H1 (cell line): Measurements from ENCODE around the gene POLD4. TPM values are rescaled to one million over a fixed set of nuclear protein-coding genes. Genes with fewer than 3 reads are reported as not detected.

ENCODE experiments used
- CTCF ChIA-PET: fragments of 300-600 bp; sonication (Branson Sonifier 250); formaldehyde crosslinking; loops from one replicate; lab custom pipeline; 2021; ENCODE audit not compliant: partially characterized antibody; lab: Charles Lee
- POLR2A ChIA-PET: fragments of 300-600 bp; sonication (Branson Sonifier 250); formaldehyde crosslinking; loops from one replicate; lab custom pipeline; 2021; ENCODE audit warnings: inconsistent platforms; ENCODE audit not compliant: partially characterized antibody; lab: Charles Lee
- DNase-seq, 2 experiments: peaks; one replicate each; pipeline versions ENCODE4 v3.0.0 to v3.0.0-alpha.2; 2010 to 2022; ENCODE audit warnings: low spot score in 2 of 2, low read depth in 1 of 2, mixed read lengths in 1 of 2
- FAIRE-seq: peaks from 2 replicates; lab custom pipeline; 2011; peaks lifted over from hg19 to GRCh38; lab: Jason Lieb, UNC
- H2AFZ ChIP-seq: 2 replicates; pipeline ENCODE4 v1.8.1; 2012; ENCODE audit warnings: low read length, inconsistent platforms
- H2AK5ac ChIP-seq: 2 replicates; pipeline ENCODE4 v1.6.1; 2013; ENCODE audit warnings: low read depth, low read length
- H2BK120ac ChIP-seq: replicated peaks from 2 replicates; pipeline ENCODE3; 2013; ENCODE audit warnings: low read depth, low read length, inconsistent platforms
- H2BK12ac ChIP-seq: 2 replicates; pipeline ENCODE4 v1.6.1; 2013; ENCODE audit warnings: low read depth, low read length
- H2BK15ac ChIP-seq: 2 replicates; pipeline ENCODE4 v1.6.1; 2013; ENCODE audit warnings: low read length
- H2BK20ac ChIP-seq: 2 replicates; pipeline ENCODE4 v1.6.1; 2013; ENCODE audit warnings: low read length
- H2BK5ac ChIP-seq: 2 replicates; pipeline ENCODE4 v1.6.1; 2013; ENCODE audit warnings: low read depth, low read length
- H3K14ac ChIP-seq: 2 replicates; pipeline ENCODE4 v1.6.1; 2013; ENCODE audit warnings: inconsistent platforms; ENCODE audit not compliant: insufficient read length
- H3K18ac ChIP-seq: 2 replicates; pipeline ENCODE4 v1.6.1; 2013; ENCODE audit warnings: low read length; ENCODE audit errors: extremely low read depth
- H3K23ac ChIP-seq: 2 replicates; pipeline ENCODE4 v1.6.1; 2013; ENCODE audit warnings: inconsistent platforms; ENCODE audit not compliant: insufficient read length
- H3K23me2 ChIP-seq: 2 replicates; pipeline ENCODE4 v1.6.1; 2013; ENCODE audit warnings: low read depth, low read length
- H3K27ac ChIP-seq: 2 replicates; pipeline ENCODE4 v1.6.1; 2011; ENCODE audit warnings: low read depth, low read length, inconsistent platforms
- H3K27me3 ChIP-seq, 4 experiments: replicated peaks in 1 of 4; 1 replicate in 1 of 4; 2 replicates in 3 of 4; pipeline versions ENCODE4 v1.6.1 to v1.8.1; 2011 to 2013; ENCODE audit warnings: low read length in 3 of 4, mild to moderate bottlenecking in 3 of 4, inconsistent platforms in 2 of 4, mixed read lengths in 2 of 4, moderate library complexity in 1 of 4; ENCODE audit not compliant: control insufficient read depth in 3 of 4, insufficient read depth in 3 of 4; ENCODE audit errors: extremely low read depth in 1 of 4
- H3K36me3 ChIP-seq, 4 experiments: 2 replicates each; pipeline versions ENCODE4 v1.6.1 to v1.8.1; 2011 to 2013; ENCODE audit warnings: mild to moderate bottlenecking in 4 of 4, low read length in 3 of 4, moderate library complexity in 2 of 4, control low read depth in 1 of 4, inconsistent platforms in 1 of 4; ENCODE audit not compliant: insufficient read depth in 4 of 4, control insufficient read depth in 2 of 4
- H3K4ac ChIP-seq: replicated peaks from 2 replicates; pipeline ENCODE3; 2013; ENCODE audit warnings: low read length, low read depth, mixed read lengths, inconsistent platforms; ENCODE audit not compliant: insufficient read length
- H3K4me1 ChIP-seq, 4 experiments: replicated peaks in 1 of 4; 1 replicate in 1 of 4; 2 replicates in 3 of 4; pipeline versions ENCODE4 v1.6.1 to v1.8.1; 2011 to 2013; ENCODE audit warnings: low read length in 3 of 4, inconsistent platforms in 2 of 4, mixed read lengths in 1 of 4; ENCODE audit not compliant: insufficient read depth in 4 of 4, control insufficient read depth in 3 of 4
- H3K4me2 ChIP-seq, 2 experiments: 2 replicates each; pipeline versions ENCODE4 v1.6.1 to v1.8.1; 2011 to 2013; ENCODE audit warnings: low read depth in 2 of 2, low read length in 2 of 2, control low read depth in 1 of 2, inconsistent platforms in 1 of 2, mild to moderate bottlenecking in 1 of 2; ENCODE audit not compliant: insufficient read depth in 1 of 2
- H3K4me3 ChIP-seq, 4 experiments: fragments of 200-600, 300-600 bp in 1 of 4; sonication (generic), shearing (Covaris generic), sonication (Bioruptor Twin) in 1 of 4; 2 replicates each; pipeline versions ENCODE4 v1.5.1 to v1.8.1; 2011 to 2016; ENCODE audit warnings: low read length in 4 of 4, low read depth in 3 of 4, control low read depth in 2 of 4, inconsistent platforms in 2 of 4, mild to moderate bottlenecking in 2 of 4, mixed read lengths in 1 of 4, moderate library complexity in 1 of 4; ENCODE audit not compliant: insufficient read depth in 2 of 4; ENCODE audit errors: extremely low read depth in 1 of 4
- H3K56ac ChIP-seq: replicated peaks from 2 replicates; pipeline ENCODE3; 2013; ENCODE audit warnings: low read depth, mild to moderate bottlenecking, mixed read lengths, low read length, inconsistent platforms; ENCODE audit not compliant: insufficient read length
- H3K79me1 ChIP-seq: 2 replicates; pipeline ENCODE4 v1.6.1; 2013; ENCODE audit warnings: low read depth, low read length, control low read depth
- H3K79me2 ChIP-seq, 2 experiments: 2 replicates each; pipeline versions ENCODE4 v1.6.1 to v1.8.1; 2012 to 2013; ENCODE audit warnings: low read length in 2 of 2, mild to moderate bottlenecking in 2 of 2, inconsistent platforms in 1 of 2; ENCODE audit not compliant: insufficient read depth in 2 of 2, control insufficient read depth in 1 of 2
- H3K9ac ChIP-seq, 4 experiments: replicated peaks in 1 of 4; 1 replicate in 1 of 4; 2 replicates in 3 of 4; pipeline versions ENCODE4 v1.6.1 to v1.8.1; 2011 to 2013; ENCODE audit warnings: low read depth in 3 of 4, low read length in 3 of 4, control low read depth in 2 of 4, mild to moderate bottlenecking in 2 of 4, moderate library complexity in 2 of 4, inconsistent platforms in 1 of 4; ENCODE audit errors: extremely low read depth in 1 of 4
- H3K9me3 ChIP-seq, 2 experiments: 2 replicates each; pipeline versions ENCODE4 v1.6.1 to v1.8.1; 2012 to 2013; ENCODE audit warnings: mild to moderate bottlenecking in 2 of 2, moderate library complexity in 2 of 2, control low read depth in 1 of 2, inconsistent platforms in 1 of 2, low read depth in 1 of 2, low read length in 1 of 2, mixed read lengths in 1 of 2; ENCODE audit not compliant: insufficient read depth in 2 of 2
- H4K20me1 ChIP-seq, 2 experiments: replicated peaks in 1 of 2; 2 replicates each; pipeline versions ENCODE3 to v1.8.1; 2011 to 2013; ENCODE audit warnings: inconsistent platforms in 2 of 2, low read length in 2 of 2, mild to moderate bottlenecking in 1 of 2; ENCODE audit not compliant: insufficient read depth in 2 of 2, control insufficient read depth in 1 of 2
- H4K5ac ChIP-seq: 2 replicates; pipeline ENCODE4 v1.6.1; 2013; ENCODE audit warnings: low read length, low read depth, mixed read lengths, inconsistent platforms; ENCODE audit not compliant: insufficient read length
- H4K8ac ChIP-seq: 2 replicates; pipeline ENCODE4 v1.8.0; 2013; ENCODE audit warnings: mild to moderate bottlenecking, moderate library complexity, low read length, inconsistent platforms; ENCODE audit not compliant: insufficient read depth; ENCODE audit errors: extremely low read depth
- H4K91ac ChIP-seq: replicated peaks from 2 replicates; pipeline ENCODE3; 2013; ENCODE audit warnings: low read length, mixed read lengths, inconsistent platforms; ENCODE audit not compliant: insufficient read length
- CTCF ChIP-seq, 3 experiments: IDR thresholded peaks; 1 replicate in 2 of 3; 2 replicates in 1 of 3; pipeline versions ENCODE4 v1.5.1 to v1.6.1; 2011; ENCODE audit warnings: low read length in 3 of 3, mild to moderate bottlenecking in 3 of 3, inconsistent platforms in 2 of 3, low read depth in 1 of 3, moderate library complexity in 1 of 3; ENCODE audit not compliant: insufficient read depth in 1 of 3; ENCODE audit errors: control extremely low read depth in 1 of 3
- KDM1A ChIP-seq: fragments of 200-600, 300-600 bp; sonication (generic); IDR thresholded peaks from 2 replicates; pipeline ENCODE4 v1.7.1; 2016; ENCODE audit warnings: mild to moderate bottlenecking, low read length, borderline replicate concordance
- WGBS, 2 experiments: shearing (Covaris generic) in 1 of 2; methylation state at CpG; one replicate each; pipeline versions ENCODE4 v1.1.6 to v1.1.7; 2013 to 2015; ENCODE audit warnings: low lambda C conversion rate in 2 of 2, mixed read lengths in 2 of 2, inconsistent platforms in 1 of 2, low coverage in 1 of 2, missing lambda C conversion rate in 1 of 2; ENCODE audit not compliant: insufficient replicate concordance in 2 of 2, insufficient coverage in 1 of 2, insufficient read length in 1 of 2; ENCODE audit errors: extremely low coverage in 1 of 2, missing lambda C conversion rate in 1 of 2; 5-methylcytosine and 5-hydroxymethylcytosine counted together
- polyA plus RNA-seq, 7 experiments: library from polyadenylated mRNA; depleted of rRNA in 3 of 7; stranded (reverse) in 5 of 7; unstranded in 2 of 7; fragments of >200 nt in 5 of 7; fragments of 200-250 nt in 2 of 7; gene quantifications; 1 replicate in 5 of 7; 2 replicates in 1 of 7; 4 replicates in 1 of 7; pipeline versions ENCODE4 v1.2.1 to v1.2.3, GENCODE V29; 2011 to 2013; ENCODE audit warnings: missing spikeins in 2 of 7, mixed read lengths in 2 of 7
- total RNA-seq: library from RNA; stranded (reverse); fragmentation: NEBNext Ultra II Directional; extraction: Animal tissue kit (Norgen Biotek cat#: 25700); gene quantifications from 2 replicates; pipeline ENCODE4 v1.2.1, GENCODE V29; 2021

POLD4 gene
- total and polyA plus RNA-seq, 2 of the 8 experiments (the other 6 are each of a cell fraction or from before 2014, with no cell fraction given): 21.2 to 46.7 TPM

GRCh38 chr11:67376873-67377808, 23.8 kb upstream of the POLD4 start:
- Histone ChIP-seq H2BK12ac (peak overlapping the region; percentile 93; the same call in 1 of the 2 replicates), H3K23ac (no peak overlapping the region), H3K27ac (no peak overlapping the region), H3K9ac (no peak overlapping the region), H2AK5ac (peak overlapping the region; percentile 45; the same call in 1 of the 2 replicates), H3K27me3 (peaks cover 7 to 40% (median 35%) of the 10 kb centered on the region in 4 experiments), H3K79me2 (no peaks in the 10 kb centered on the region), H3K4ac (no peak overlapping the region), H2BK5ac (no peak overlapping the region), H2AFZ (no peak overlapping the region), H2BK15ac (peak overlapping the region; percentile 81; the same call in 1 of the 2 replicates), H3K4me2 (peak overlapping the region; percentile 87 to 96; a peak in 3 of 4 replicates), H2BK120ac (no peak overlapping the region), H2BK20ac (no peak overlapping the region), H3K4me3 (no peak overlapping the region), H3K18ac (no peak overlapping the region; the same call in 1 of the 2 replicates), H4K20me1 (peaks cover under 1 to 2% of the 10 kb centered on the region in 2 experiments), H3K79me1 (no peaks in the 10 kb centered on the region), H4K8ac (no peak overlapping the region; the same call in 1 of the 2 replicates), H3K4me1 (peaks cover 0 to 30% (median 24%) of the 10 kb centered on the region in 4 experiments; a peak in 6 of 7 replicates), H3K56ac (no peak overlapping the region), H3K9me3 (no peaks in the 10 kb centered on the region), H3K14ac (no peak overlapping the region), H3K23me2 (peaks cover 20% of the 10 kb centered on the region; the same call in 1 of the 2 replicates), H4K91ac (peak overlapping the region; percentile 6), H4K5ac (no peak overlapping the region), H3K36me3 (no peaks in the 10 kb centered on the region)
- 88% methylated on average over 6 of the region's 6 CpGs; no CpG with 5 or more reads in 1 of the 2 experiments for WGBS, 2 experiments
- CTCF ChIA-PET: interaction anchor here (0.7 to 34.8 kb wide), 10 partner anchors 11 to 330 kb away, joined by 3 to 1305 read pairs (median 5); partner anchors contain the start of genes POLD4 and RAD9A
- FAIRE-seq (no peak), DNase-seq (no peak)
- POLR2A ChIA-PET: interaction anchor here (0.6 to 3.1 kb wide), 11 partner anchors 8 to 91 kb away, joined by 3 to 8 read pairs (median 3); partner anchors contain the start of genes POLD4, PPP1CA and RAD9A
- 0 out of 2 replicates have a peak, but pooled peaks have one; percentile 29 for TF ChIP-seq KDM1A
- no peak for TF ChIP-seq CTCF (IDR thresholded peaks at IDR 0.05; ENCODE audit: control extremely low read depth in 1 of 3, insufficient read depth in 1 of 3, low read depth in 1 of 3, low read length in 3 of 3)
